Endothelial cell of umbilical vein (primary cell): ENCODE results near the gene MFN2. TPM values are rescaled to one million over a fixed set of nuclear protein-coding genes. Genes with fewer than 3 reads are reported as not detected.
"Not testable (repeated sequence)": the region's sequence is repeated elsewhere in the genome, so short reads cannot be mapped to it uniquely, and the experiment has no call there.

Experiments
- BruUV-seq: library from RNA; stranded (reverse); fragments of 400-500 nt; replicated peaks from 2 replicates; lab custom pipeline; 2021; lab: Mats Ljungman, UMichigan
- CTCF ChIA-PET: fragments of 300-600, 350-600 bp; sonication (Branson Sonifier 250); formaldehyde crosslinking; loops from one replicate; lab custom pipeline; 2021; ENCODE audit warnings: antibody characterized with exemption, inconsistent platforms; lab: Charles Lee
- POLR2A ChIA-PET: fragments of 300-600, 350-600 bp; sonication (Branson Sonifier 250); formaldehyde crosslinking; loops from one replicate; lab custom pipeline; 2021; ENCODE audit warnings: antibody characterized with exemption, inconsistent platforms; lab: Charles Lee
- DNase-seq: peaks from one replicate; pipeline ENCODE4 v3.0.0-alpha.2; 2011; ENCODE audit warnings: low read depth, low spot score
- FAIRE-seq: peaks from 2 replicates; lab custom pipeline; 2011; peaks lifted over from hg19 to GRCh38; lab: Jason Lieb, UNC
- H2AFZ ChIP-seq: 2 replicates; pipeline ENCODE4 v1.6.0; 2012; ENCODE audit warnings: low read depth, low read length, control low read depth, inconsistent platforms
- H3K27ac ChIP-seq: 2 replicates; pipeline ENCODE4 v1.5.1; 2011; ENCODE audit warnings: low read depth, mild to moderate bottlenecking, control low read depth, low read length, moderate library complexity; ENCODE audit not compliant: insufficient read depth
- H3K27me3 ChIP-seq, 2 experiments: 2 replicates each; pipeline versions ENCODE4 v1.6.0 to v1.6.1; 2011; ENCODE audit warnings: low read length in 2 of 2, mixed read lengths in 1 of 2; ENCODE audit not compliant: control insufficient read depth in 2 of 2, insufficient read depth in 2 of 2
- H3K36me3 ChIP-seq, 2 experiments: 2 replicates in 1 of 2; 3 replicates in 1 of 2; pipeline ENCODE4 v1.5.1; 2011; ENCODE audit warnings: low read length in 2 of 2, mild to moderate bottlenecking in 1 of 2, moderate library complexity in 1 of 2; ENCODE audit not compliant: control insufficient read depth in 2 of 2, insufficient read depth in 2 of 2; ENCODE audit errors: extremely low read depth in 1 of 2
- H3K4me1 ChIP-seq: 3 replicates; pipeline ENCODE4 v1.5.1; 2011; ENCODE audit warnings: mild to moderate bottlenecking, low read length; ENCODE audit not compliant: control insufficient read depth, insufficient read depth; ENCODE audit errors: extremely low read depth
- H3K4me2 ChIP-seq: 2 replicates; pipeline ENCODE4 v1.6.1; 2011; ENCODE audit warnings: low read length, control low read depth, mixed read lengths; ENCODE audit not compliant: insufficient read depth
- H3K4me3 ChIP-seq, 3 experiments: fragments of 200-600 bp in 1 of 3; sonication (generic), shearing (Covaris generic) in 1 of 3; replicated peaks in 1 of 3; 2 replicates each; pipeline ENCODE4 v1.5.1; 2011 to 2016; ENCODE audit warnings: control low read depth in 3 of 3, low read length in 3 of 3, mild to moderate bottlenecking in 2 of 3, inconsistent platforms in 1 of 3, low read depth in 1 of 3, moderate library complexity in 1 of 3; ENCODE audit not compliant: insufficient read depth in 1 of 3
- H3K79me2 ChIP-seq: 2 replicates; pipeline ENCODE4 v1.6.0; 2012; ENCODE audit warnings: low read length, inconsistent platforms; ENCODE audit not compliant: control insufficient read depth, insufficient read depth
- H3K9ac ChIP-seq: replicated peaks from 2 replicates; pipeline ENCODE3; 2011; ENCODE audit warnings: low read length, control low read depth; ENCODE audit not compliant: insufficient read depth; ENCODE audit errors: extremely low read depth
- H3K9me1 ChIP-seq: replicated peaks from 3 replicates; pipeline ENCODE4 v1.6.0; 2011; ENCODE audit warnings: mild to moderate bottlenecking, low read length; ENCODE audit not compliant: control insufficient read depth, insufficient read depth; ENCODE audit errors: extremely low read depth
- H3K9me3 ChIP-seq: replicated peaks from 2 replicates; pipeline ENCODE4 v1.5.1; 2012; ENCODE audit warnings: low read length, inconsistent platforms; ENCODE audit not compliant: control insufficient read depth, insufficient read depth
- H4K20me1 ChIP-seq: replicated peaks from 2 replicates; pipeline ENCODE3; 2011; ENCODE audit warnings: mild to moderate bottlenecking, low read length; ENCODE audit not compliant: control insufficient read depth, insufficient read depth; ENCODE audit errors: extremely low read depth
- CTCF ChIP-seq, 2 donors: IDR thresholded peaks; 1 replicate in 1 of 2; 2 replicates in 1 of 2; pipeline ENCODE4 v1.5.1; 2011; ENCODE audit warnings: low read length in 2 of 2, mild to moderate bottlenecking in 2 of 2, moderate library complexity in 2 of 2, control low read depth in 1 of 2, inconsistent platforms in 1 of 2, low read depth in 1 of 2; ENCODE audit not compliant: insufficient read depth in 1 of 2; ENCODE audit errors: extremely low read depth in 1 of 2
- EZH2 ChIP-seq: IDR thresholded peaks from 2 replicates; pipeline ENCODE4 v1.6.1; 2012; ENCODE audit warnings: borderline replicate concordance, low read depth, mild to moderate bottlenecking, moderate library complexity, low read length, inconsistent platforms; ENCODE audit not compliant: severe bottlenecking
- FOS ChIP-seq: IDR thresholded peaks from 2 replicates; pipeline ENCODE4 v1.6.1; 2011; ENCODE audit warnings: mild to moderate bottlenecking, low read length, moderate library complexity, borderline replicate concordance; ENCODE audit not compliant: insufficient read depth
- GATA2 ChIP-seq: IDR thresholded peaks from 2 replicates; pipeline ENCODE4 v1.7.0; 2011; ENCODE audit warnings: low read depth, mild to moderate bottlenecking, moderate library complexity, mixed read lengths, low read length; ENCODE audit not compliant: insufficient read length, insufficient read depth
- JUN ChIP-seq: IDR thresholded peaks from 2 replicates; pipeline ENCODE4 v1.6.1; 2011; ENCODE audit warnings: borderline replicate concordance, low read depth; ENCODE audit not compliant: insufficient read length, insufficient read depth
- MAX ChIP-seq: IDR thresholded peaks from 2 replicates; pipeline ENCODE4 v1.6.1; 2011; ENCODE audit not compliant: insufficient read depth, insufficient read length
- MYC ChIP-seq: IDR thresholded peaks from one replicate; pipeline ENCODE4 v1.6.1; 2011; ENCODE audit warnings: mild to moderate bottlenecking, low read depth, low read length
- POLR2A ChIP-seq: IDR thresholded peaks from 2 replicates; pipeline ENCODE4 v1.6.1; 2012; ENCODE audit warnings: low read depth, mild to moderate bottlenecking, control low read depth, low read length
- POLR2AphosphoS5 ChIP-seq: IDR thresholded peaks from 2 replicates; pipeline ENCODE4 v1.6.1; 2012; ENCODE audit warnings: low read depth, mild to moderate bottlenecking, control low read depth, low read length, moderate library complexity; ENCODE audit not compliant: insufficient read depth
- dilution Hi-C: fragments of 300-500 bp; cut with MboI; formaldehyde crosslinking; loops from one replicate; pipeline ENCODE4 v1.15.0; 2019; ENCODE audit warnings: low sequenced_read_pairs; ENCODE audit not compliant: extremely low pct_ligation_motif_present
- intact Hi-C: fragments of 100-400 bp; cut with micrococcal nuclease; formaldehyde crosslinking; loops from one replicate; pipeline ENCODE4 v1.10.0; 2022
- polyA plus RNA-seq, 4 experiments: library from polyadenylated mRNA; depleted of rRNA in 3 of 4; stranded (reverse) in 3 of 4; unstranded in 1 of 4; fragments of >200 nt; gene quantifications; 2 replicates each; pipeline versions ENCODE4 v1.2.1 to v1.2.3, GENCODE V29; 2011 to 2012; ENCODE audit warnings: missing spikeins in 1 of 4
- total RNA-seq: library from RNA; stranded (reverse); gene quantifications from 2 replicates; pipeline ENCODE4 v1.2.3, GENCODE V29; 2021

The MFN2 gene
- total and polyA plus RNA-seq, 2 donors (not counting 3 experiments of a cell fraction or from before 2014, with no cell fraction given): 51.4 to 82.4 TPM

DNA sequence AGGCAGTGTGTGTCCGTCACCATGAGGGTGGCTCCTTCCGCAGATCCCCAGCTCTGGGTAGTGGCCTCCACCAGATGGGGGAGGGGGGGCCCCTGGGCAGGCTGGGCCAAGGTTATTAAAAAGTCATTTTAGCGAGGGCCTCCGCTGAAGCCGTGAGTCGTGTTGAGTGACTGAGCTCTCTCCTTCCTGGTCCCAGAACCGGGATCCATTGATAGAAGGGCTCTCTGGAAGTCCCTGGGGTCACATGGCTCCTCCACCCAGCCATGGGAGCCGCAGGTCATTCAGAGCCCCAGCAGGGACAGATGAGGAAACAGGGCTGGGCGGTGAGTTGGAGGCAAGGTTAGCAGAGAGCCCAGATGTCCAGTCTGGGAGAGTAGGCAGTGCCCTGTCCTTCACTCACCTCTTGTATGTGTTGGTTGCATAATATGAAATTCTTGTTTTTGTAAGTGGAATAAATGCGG, 51.9 kb downstream of the MFN2 start:
- H3K79me2 ChIP-seq: no peaks in the 10 kb centered on the region
- no peak overlapping the region for H3K27ac ChIP-seq
- no peak overlapping the region for H2AFZ ChIP-seq
- no peaks in the 10 kb centered on the region for H3K9me3 ChIP-seq
- no peak overlapping the region for H3K9ac ChIP-seq
- no peaks in the 10 kb centered on the region for H3K4me1 ChIP-seq
- H3K9me1 ChIP-seq: no peaks in the 10 kb centered on the region
- ChIA-PET POLR2A (no interaction called here), CTCF (interaction anchor here (2.1 kb wide), 1 partner anchor 194 kb away, joined by 11 read pairs; no protein-coding TSS in a partner anchor)
- DNase-seq (no peak), FAIRE-seq (no peak)
- peaks cover 0 to 14% of the 10 kb centered on the region in 2 experiments for H3K36me3 ChIP-seq
- dilution Hi-C loops: no loop called here
- no TSS peak for BruUV-seq
- no peak overlapping the region for H3K4me3 ChIP-seq
- TF ChIP-seq MYC (no peak), POLR2AphosphoS5 (no peak), FOS (no peak), JUN (no peak), CTCF (IDR thresholded peaks at IDR 0.05; ENCODE audit: extremely low read depth in 1 of 2, insufficient read depth in 1 of 2, low read depth in 1 of 2, low read length in 2 of 2) (no peak), POLR2A (no peak), EZH2 (no peak), GATA2 (no peak), MAX (no peak)
- intact Hi-C loops: no loop called here
- no peaks in the 10 kb centered on the region for H3K27me3 ChIP-seq
- H4K20me1 ChIP-seq: no peaks in the 10 kb centered on the region
- H3K4me2 ChIP-seq: no peak overlapping the region

- H3K27ac ChIP-seq, CTCF ChIA-PET, intact Hi-C loops, H3K4me1 ChIP-seq, H3K79me2 ChIP-seq, H3K9me3 ChIP-seq, H3K4me2 ChIP-seq, BruUV-seq, H2AFZ ChIP-seq, H3K4me3 ChIP-seq, H3K9ac ChIP-seq, dilution Hi-C loops, H4K20me1 ChIP-seq, DNase-seq, H3K9me1 ChIP-seq, FAIRE-seq, H3K27me3 ChIP-seq, POLR2A ChIA-PET: not testable (repeated sequence)
- peaks cover 0 to 14% of the 10 kb centered on the region in 2 experiments for H3K36me3 ChIP-seq
Measured at GRCh38 chr1:12033441-12033840, 53.2 kb downstream of the MFN2 start.
